NCI-H1092 treated with DMSO at 0.1 percent for 48 hours (cell line): ENCODE measurements around the gene RGS12.
"Not testable (repeated sequence)": the region's sequence is repeated elsewhere in the genome, so short reads cannot be mapped to it uniquely, and the experiment has no call there.

Experiments
- DNase-seq: peaks from one replicate; lab custom pipeline; 2025; lab: John Stamatoyannopoulos, UW

Gene RGS12

DNA sequence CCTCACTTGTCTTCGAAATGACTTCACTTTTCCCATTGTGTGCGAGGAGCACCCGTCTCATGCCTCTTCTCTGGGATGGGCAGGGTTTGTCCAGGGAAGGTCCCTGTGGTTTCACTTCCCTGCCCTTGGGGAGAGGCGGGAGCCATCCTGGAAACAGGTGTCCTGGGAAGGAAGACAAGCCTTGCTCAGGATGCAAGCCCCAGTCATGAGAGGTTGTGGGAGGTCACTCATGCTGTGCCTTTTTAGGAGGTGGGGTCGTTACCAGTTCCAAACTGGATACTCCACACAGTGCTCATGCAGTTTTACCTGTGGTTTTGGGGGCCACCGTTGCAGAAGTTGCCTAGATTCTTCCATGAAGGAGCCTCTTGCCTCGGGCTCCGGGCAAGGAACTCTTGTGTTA is 3.8 kb downstream of the RGS12 start:
- DNase-seq, result no peak

DNA sequence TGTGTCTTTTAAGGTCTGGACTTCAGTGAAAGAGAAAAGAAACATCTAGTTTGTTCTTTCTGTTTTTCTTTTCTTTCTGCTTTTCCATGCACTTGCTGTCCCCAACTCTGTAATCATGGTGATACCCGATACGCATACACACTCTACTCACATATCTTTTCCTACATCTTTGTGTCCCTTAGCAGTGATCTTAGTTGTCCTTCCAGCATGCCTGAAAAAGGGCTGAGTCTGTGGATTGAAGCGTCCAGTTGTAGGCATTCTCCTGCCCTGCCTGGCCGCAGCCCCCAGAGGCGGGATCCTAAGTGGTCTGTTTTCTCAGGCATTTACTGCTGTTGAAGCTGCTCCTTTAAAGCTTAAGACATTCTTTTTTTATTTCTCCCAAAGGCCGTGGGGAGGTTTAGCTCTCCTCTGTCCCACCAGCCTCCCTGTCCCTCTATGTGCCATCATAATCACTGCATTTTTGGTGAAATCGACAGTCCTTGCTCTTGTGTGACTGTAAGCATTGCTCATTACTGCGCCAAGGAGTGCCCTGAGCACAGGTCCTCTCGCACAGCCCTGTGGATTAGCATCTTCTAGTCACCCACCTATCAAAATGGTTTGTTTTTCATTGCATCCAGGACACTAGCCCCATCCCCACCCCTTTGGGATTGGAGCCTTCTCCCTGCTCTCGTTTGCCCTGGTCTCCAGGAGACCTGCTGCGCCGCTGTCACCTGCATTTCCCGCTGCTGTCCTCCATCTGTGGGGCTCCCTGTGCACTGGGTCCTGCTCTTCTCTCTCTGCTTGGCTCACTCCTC is 4.4 kb downstream of the RGS12 start:
- no peak for DNase-seq

DNA sequence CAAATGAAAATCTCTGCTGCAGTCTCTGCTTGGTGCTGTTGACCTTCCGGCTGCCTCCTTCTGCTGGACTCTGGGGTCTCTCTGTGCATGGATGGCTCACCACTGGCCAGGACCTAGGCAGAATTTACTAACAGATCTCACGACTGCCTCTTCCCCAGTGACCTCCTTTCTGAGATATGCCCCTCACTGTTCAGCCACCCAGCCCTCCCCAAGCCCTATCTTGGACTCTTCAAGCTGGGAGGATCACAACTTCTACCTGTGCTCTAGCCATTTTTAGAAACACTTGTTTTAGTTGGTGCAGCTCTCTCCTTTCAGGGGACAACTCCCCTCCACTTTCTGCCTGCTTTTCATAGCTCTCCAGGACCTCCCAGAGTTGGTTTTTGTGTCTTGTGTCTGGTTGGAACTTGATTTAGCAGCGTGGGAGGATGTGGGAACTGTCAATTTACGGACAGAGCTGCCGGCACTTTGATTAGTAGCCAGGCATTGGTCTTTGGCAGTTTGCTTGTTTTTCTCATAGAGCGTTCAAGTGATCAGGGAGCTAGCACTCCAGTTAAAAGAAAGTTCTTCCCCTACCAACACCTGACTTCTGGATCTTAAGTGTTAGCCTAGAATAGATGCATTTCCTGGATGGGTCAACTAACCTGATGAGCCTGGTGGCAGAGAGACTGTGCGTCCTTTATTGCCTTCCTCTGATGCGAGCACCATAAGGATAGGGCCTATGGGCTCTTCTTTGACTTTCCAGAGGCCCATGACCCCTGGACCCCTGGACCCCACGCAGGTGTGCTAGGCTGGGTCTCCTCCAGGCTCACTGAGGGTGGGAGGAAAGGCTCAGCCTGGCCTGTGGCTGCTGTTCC is 6.5 kb downstream of the RGS12 start:
- DNase-seq, result no peak

DNA sequence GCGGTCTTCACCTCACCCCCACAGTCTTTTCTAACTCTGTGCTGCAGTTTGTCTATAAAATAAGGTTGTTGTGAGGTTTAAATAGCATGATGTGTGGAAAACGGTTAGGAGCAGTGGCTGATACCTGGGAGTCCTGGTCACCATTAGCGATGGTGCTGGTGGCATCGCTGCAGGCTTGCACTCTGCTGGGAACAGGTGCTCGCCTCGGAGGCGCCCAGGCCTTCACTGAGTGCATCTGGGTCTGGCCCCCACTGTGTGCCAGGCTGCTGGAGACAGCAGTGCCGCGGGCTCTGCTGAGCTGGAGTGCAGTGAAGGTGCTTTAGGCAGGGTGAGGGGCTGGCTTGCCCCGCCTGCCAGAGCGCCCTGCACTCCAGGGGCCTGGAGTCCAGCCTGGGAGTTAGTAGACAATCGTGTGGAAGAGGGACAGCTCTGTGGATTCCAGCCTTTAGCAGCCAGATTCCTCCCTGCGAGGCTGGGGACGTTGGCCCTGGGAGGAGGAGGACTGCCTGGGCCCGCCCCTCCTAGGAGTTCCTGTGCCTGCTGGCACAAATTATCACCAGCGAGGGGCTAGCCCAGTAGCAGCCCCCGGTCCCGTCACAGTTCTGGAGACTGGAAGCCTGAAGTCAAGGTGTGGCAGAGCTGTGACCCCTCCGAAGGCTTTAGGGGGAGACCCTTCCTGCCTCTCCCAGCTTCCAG is 7.3 kb downstream of the RGS12 start:
- DNase-seq, result no peak

DNA sequence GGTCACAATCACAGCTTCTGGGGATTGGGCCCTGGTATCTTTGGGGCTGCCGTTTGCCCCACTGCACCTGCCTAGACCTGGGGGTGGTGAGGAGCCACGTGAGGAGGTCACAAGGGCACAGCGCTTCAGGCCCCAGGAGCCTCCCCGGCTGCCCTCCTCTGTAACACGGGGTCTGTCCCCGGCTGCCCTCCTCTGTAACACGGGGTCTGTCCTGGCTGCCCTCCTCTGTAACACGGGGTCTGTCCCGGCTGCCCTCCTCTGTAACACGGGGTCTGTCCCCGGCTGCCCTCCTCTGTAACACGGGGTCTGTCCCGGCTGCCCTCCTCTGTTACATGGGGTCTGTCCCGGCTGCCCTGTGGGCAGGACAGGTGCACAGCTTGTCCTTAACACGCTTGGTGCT is 8.1 kb downstream of the RGS12 start:
- not testable (repeated sequence) for DNase-seq

DNA sequence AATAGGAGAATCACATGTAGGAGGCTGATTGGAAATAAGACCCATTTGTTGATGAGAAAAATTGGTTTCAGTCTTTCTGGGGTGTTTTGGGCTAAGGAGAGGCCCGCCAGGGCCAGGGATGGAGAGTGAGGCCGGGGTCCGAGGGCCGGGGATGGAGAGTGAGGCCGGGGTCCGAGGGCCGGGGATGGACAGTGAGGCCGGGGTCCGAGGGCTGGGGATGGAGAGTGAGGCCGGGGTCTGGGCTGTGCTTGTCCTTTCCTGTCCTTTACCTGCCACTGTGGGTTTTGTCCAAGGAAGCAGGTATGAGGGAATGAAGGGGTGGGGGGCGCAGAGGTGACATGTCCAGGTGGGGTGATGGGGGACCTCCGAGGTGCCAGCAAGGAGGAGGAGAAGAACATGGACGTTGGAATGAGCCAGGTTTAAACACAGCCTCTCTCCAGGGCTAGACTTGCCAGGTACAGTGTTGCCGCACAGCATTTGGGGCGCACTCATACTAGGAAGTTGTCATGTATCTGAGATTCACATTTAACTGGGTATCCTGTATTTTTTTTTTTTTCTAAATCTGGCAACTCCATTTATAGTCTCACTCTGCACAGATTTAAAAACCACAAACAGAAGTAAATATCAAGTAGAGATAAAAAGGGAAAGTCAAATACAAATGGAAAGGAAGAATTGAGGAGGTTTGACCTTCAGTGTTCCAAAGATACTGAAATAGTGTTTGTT is 8.8 kb downstream of the RGS12 start:
- no peak for DNase-seq

DNA sequence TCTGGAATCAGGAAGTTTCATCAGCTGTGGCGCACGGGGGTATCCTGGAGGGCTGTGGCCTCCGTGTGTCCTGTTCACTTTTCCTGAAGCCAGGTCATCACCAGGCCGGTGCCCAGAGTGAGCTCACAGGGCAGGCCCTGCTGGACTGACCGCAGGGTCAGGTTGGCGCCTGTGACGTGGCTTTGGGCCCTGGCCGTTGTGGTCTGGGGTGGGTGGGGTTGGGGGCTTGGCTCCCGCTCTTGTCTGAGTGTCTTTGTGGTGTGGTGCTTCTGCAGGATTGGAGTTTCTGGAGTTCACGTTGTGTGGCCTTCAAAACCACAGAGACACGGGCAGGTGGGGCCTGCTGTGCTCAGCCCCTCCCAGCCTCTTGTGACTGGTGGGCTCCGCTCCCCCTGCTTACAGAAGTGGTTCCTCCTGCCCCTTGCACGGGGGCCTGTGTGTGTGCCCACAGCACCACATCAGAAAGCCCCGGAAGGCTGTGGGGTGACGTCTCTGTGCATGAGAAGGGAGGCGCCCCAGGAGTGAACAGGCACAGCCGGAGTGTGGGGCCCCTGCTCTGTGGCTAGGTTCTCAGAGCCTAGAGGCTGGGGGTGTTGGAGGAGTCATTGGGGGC is 9.5 kb downstream of the RGS12 start:
- no peak for DNase-seq

DNA sequence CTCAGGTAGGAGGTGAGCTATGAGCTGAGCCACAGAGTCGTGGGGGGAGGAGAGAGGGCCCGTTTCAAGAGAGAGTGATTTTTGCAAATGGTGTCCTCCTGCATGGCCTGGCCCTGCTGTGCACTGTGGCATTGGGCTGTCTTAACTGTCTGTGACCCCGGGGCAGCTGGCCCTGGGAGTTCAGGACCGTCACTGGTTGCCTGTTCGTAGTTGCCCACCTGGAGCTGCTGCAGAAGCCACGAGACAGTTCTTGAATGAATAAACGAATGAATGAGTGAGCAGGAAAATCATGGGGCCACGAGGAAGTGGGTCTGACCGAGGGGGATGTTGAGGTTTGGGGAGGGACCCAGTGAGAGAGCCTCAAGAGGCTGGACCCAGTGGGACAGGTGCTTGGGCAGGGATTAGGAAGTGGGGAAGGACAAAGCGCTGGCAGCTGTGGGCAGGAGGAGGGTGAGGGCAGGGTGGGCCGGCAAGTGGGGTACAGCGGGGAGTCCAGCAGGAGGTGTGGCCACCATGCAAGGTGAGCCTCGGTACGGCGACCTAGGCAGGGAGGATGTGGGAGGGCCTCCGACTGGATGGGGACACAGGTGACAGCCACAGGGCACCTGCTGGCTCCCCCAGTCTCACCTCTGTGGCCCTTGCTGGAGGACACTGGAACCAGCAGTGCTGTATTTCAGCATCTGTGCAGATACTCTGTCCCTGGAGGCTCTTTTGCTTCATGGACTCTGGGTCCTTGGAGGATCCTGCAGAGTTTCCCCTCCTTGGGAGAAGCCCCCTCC is 10.2 kb downstream of the RGS12 start:
- DNase-seq, result no peak

DNA sequence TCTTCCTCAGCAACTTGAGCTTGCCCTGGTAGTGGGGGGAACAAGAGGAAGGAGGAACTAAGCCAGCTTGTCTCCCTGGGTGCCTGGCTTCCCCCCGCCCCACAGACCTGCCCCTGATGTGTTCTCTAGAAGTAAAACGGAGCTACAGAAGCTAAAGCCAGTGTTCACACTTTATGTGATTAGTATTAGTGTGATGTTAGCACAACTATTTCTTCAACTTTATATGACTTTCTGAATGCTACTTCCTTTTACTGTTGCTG is 10.7 kb downstream of the RGS12 start:
- no peak for DNase-seq

DNA sequence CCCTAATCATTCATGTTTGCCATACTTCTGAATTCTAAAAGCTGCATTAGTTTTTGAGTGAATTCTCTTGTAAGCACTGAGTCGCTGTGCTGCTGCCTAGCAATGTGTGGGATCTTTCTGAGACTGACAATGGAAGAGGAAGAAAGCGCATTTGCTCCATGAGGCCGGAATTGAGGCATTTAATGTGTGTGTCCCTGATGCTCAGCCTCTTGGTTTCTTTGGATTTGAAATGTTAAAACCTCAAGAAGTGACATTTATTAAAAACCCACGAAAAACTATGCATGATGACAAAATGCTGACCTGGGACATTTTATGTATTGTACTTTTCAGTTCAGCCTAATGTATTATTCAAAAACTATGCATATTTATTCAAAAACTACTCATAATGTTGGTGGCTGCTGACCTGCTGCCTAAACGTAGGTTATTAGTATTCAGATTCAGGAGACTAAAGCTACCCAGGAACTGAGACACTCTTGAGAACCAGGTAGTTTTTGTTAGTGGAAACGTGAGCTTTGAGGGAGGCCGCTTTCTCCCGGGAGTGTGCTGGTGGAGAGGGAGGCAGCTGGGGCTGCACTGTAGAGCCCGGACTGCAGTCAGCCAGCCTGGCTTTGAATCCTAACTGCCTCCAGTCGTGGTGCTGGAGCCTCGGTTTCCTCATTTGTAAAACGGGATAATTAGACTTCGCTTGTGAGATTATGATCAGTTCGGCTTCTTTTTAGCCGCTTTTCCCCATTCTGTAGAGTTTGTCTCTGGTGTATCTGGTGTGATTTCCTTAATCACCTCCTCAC is 11.3 kb downstream of the RGS12 start:
- no peak for DNase-seq

DNA sequence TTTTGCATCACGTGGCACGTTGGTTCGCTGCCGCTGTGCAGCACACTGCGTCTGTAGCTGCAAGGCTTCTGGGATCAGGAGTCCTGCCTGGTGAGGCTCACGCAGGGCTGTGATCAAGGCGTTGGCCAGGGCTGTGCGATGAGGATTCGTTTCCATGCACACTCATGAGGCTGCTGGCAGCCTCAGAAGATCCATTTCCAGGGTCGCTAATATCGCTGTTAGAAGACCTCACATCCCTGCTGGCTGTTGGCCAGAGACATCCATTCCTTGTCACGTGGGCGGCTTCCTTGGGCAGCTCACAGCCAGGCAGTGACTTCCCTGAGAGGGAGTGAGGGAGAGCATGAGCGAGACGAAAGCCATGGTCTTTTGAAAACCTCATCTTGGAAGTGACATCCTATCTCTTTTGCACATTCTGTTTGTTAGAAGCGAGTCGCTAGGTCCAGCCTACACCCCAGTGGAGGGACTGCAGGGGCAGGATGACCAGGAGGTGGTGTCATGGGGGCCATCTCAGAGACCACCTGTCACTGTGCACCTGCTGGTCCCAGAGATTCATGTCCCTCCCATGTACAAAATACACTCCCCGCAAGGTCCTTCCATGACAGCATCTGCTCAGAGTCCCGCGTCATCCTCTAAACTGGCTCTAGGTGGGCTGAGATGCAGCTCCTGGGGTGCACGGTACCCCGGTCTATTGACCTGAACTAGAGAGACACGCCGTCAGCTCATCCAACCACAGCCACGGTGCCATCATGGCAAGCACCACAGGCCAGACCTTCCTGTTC is 12.2 kb downstream of the RGS12 start:
- DNase-seq, result peak; percentile 30

DNA sequence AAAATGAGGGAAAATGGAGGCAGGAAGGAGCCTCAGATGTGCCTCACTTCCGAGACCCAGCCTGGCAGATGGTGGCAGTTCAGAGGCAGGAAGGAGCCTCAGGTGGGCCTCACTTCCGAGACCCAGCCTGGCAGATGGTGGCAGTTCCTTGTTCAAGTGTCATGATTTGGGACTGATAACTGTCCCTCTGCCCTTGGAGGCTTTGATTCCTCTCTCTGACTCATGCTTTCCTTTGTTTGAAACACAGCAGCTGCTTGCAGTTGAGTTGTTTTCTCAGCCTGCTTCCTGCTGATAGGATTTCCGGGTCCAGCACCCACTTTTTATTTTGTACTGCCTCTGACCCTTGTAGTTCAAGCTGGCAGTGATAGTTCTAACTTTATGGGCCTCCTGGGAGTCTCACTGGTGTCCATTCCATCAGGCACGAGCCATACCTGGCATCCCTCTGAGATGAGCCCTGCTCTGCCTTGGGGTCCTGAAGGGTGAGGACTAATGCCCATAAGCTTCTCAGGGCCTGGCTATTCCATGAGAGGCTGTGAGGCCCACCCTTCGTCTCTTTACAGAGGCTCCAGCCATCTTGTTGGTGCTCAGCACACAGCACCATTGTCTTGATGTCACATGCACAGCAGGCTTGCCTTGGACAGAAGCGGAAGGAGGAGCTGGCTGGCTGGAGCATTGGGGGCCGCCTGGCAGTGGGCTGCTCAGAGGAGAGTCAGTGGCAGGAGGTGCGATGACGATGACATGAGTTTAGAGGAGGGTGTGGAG is 13.0 kb downstream of the RGS12 start:
- no peak for DNase-seq

DNA sequence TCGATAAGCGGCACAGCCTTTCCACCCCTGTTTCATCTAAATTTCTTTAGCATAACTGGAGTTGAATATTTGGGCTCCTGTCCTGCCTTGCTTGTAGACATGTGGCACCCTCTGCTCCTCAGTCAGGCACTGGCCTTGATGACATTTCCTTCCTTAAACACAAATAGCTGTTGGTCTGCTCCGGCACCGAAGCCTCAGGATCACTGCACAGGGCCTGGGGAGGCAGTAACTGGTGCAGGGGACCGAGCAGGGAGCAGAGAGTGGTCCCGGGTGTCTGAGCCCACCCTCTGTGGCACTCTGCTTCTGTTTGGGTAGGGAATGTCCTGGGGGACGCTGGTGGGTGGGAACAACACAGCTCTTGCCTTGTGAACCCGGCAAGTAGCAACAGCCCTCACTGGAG is 13.6 kb downstream of the RGS12 start:
- DNase-seq, result no peak

DNA sequence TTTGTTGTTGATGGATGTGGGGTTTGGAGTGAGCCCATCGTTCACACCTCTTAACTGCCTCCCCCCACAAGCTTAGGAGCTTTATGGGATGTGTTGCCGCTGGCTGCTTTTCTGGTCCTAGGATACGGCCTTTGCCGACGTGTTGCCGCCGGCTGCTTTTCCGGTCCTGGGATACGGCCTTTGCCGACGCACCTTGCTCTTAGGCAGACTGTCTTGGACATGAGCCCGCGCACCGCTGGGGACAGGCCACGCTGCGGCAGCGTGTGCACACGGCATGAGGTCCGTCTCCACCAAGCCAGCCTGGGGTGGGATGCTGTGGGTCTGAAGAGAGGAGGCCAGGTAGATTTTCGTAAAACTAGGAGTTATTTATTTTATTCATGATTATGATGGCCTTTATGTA is 14.2 kb downstream of the RGS12 start:
- DNase-seq, result no peak

DNA sequence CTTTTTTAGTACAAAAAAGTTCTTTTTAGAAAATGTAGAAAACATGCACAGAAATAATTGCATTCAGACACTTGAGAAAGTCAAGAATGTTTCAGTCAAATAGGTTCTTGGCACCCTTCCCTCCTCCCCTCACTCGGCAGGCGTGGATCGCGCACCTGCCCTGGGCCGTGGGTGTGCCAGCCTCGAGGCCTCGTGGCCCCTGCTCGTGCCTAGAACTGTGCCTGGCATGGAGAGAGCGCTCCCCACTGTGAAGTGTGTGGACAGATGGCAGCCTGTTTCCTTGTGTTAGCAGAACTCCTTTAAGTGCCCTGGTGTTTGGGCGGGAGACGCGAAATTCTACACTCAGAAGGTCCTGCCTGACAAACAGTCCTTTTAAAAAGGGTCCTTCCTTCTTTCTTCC is 14.7 kb downstream of the RGS12 start:
- DNase-seq, result no peak

DNA sequence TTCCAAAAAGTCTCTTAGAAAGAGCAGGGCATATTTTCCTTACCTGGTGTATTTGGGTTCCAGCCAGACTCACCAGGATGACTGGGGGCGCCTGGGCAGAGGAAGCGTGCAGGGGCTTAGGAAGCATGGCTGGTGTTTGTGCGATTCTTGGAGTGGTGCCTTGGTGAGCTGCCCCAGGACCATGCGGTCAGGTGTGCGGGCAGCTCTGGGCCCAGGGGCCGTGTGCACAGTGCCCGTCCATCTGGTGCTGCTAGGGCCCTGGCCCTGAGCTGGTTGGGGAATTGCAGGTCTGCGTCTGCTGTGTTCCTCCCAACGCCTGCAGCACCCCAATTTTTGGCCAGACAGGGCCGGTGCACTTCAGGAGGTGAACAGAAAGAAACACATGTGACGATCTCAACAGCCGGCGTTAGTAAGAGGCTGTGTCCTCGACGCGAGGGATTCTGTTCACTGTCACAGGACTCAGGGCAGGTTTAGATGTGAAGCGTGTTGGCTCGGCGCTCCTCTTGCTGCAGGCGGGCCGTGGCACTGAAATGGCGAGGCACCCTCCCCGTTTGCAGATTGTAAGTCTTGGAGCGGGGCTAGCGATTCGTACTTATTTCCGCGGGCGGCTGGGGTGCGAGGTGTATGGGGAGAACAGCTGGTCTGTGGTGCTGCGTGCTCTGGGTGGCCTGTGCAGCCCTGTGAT is 15.2 kb downstream of the RGS12 start:
- DNase-seq, result no peak

DNA sequence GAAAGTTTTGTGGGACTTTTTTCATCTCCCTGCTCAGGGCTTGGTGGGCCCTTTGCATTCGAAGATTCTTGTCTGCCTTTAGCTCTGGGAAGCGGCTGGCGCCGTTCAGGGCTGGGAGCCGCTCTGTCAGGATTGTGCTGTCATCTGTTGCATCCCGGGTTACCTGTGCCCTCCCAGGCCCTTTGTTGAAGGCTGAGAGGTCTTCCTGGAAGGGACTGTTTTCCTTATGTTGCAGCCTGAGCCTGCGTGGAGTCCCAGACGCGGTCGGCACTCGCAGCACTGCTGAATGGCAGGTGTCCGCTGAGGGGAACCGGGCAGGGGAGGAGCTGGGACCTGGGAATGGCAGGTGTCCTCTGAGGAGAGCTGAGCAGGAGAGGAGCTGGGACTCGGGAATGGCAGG is 15.9 kb downstream of the RGS12 start:
- no peak for DNase-seq
